CD4-positive, alpha-beta T cell treated with Interleukin-15 for 1 hour (primary cell): ENCODE data around the gene SGTB.
A peak's percentile ranks its signal among the peaks of the same experiment; 100 is the strongest.
"Not testable (repeated sequence)": the region's sequence is repeated elsewhere in the genome, so short reads cannot be mapped to it uniquely, and the experiment has no call there.

Experiments
- DNase-seq: peaks from one replicate; pipeline ENCODE4 v3.0.0-alpha.2; 2020

SGTB gene

GRCh38 chr5:65721720-65722574 is at the start of gene SGTB, which contains the start of gene NLN:
TSS of gene SGTB (minus strand) at chr5:65722109. CDS start at chr5:65720807, 1,302 bp downstream.
TSS of gene NLN (plus strand) at chr5:65722205. CDS start at chr5:65722374, 169 bp downstream.
- DNase-seq: peak; percentile 83

GRCh38 chr5:65771266-65771665 is 49.4 kb upstream of the SGTB start:
- no peak for DNase-seq

DNA sequence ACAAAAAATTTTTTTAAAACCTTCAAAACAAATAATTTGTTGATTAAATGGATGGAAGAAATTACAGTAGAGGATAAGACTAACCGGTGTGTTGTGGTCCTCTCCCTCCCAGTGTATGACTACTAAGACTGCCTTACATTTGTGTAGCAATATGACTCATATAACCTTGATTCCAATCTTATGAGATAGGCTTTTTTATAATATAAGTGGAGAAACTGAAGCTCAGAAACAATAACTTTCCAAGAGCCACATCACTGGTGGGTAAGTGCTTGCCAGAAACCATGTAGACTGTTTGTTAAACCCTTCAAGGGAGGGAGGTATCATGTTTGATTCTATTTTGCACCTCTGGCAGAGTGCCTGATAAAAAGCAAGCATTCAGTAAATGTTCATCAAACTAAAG is 47.6 kb upstream of the SGTB start:
- no peak for DNase-seq

DNA sequence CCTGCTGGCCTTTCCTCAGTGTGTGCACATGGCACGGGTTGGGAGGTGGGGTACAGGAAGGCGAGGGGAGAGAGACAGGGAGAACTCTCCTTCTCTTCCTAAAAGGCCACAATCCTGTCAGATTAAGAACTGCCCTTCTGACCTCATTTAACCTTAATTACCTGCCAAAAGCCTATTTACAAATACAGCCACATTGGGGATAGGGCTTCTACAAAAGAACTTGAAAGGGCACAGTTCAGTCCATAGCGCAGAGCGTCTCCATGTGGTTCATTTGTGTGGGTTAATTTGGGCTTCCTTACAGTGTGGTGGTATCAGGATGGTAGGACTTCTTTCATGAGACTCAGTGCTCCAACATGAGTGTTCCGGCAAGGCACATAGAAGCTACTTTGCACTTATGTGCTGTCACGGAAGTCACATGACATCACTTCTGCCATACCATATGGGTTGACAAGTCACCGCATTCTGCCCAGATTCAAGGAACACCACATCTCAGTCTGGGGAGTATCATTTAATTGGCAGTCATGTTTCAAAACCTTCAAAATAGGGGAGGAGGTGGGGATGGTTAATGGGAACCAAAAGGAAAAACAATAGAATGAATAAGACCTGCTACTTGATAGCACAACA is 46.9 kb upstream of the SGTB start:
- DNase-seq: no peak

GRCh38 chr5:65767565-65767964 is 45.7 kb upstream of the SGTB start:
- no peak for DNase-seq

GRCh38 chr5:65766781-65767180 is 44.9 kb upstream of the SGTB start:
- no peak for DNase-seq

DNA sequence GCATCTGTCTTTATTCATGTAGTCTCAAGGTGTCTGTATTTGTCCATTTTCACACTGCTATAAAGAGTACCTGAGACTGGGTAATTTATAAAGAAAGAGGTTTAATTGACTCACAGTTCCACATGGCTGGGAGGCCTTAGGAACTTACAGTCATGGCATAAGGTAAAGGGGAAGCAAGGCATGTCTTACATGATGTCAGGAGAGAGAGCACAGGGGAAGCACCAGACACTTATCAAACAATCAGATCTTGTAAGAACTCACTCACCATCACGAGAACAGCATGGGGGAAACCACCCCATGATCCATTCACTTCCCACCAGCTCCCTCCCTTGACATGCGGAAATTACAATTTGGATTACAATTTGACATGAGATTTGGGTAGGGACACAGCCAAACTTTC is 44.3 kb upstream of the SGTB start:
- DNase-seq: no peak

DNA sequence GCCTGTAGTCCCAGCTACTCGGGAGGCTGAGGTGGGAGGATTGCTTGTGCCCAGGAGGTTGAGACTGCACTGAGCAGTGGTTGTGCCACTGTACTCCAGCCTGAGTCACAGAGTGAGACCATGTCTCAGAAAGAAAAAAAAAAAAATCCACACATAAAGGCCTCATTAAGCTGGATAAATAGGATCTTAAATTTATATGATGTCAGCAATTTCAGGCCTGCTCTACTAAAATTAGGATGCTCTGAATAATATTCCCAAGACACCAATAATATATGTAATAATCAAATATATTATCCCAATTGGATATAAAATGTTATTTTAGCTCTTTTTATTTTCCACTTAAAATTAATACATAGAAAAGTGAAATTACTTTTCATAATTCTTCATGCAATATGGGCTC is 43.7 kb upstream of the SGTB start:
- no peak for DNase-seq

GRCh38 chr5:65762234-65762633 is 40.3 kb upstream of the SGTB start:
- no peak for DNase-seq

- DNase-seq: peak; percentile 58
These were observed 38.8 kb upstream of the SGTB start for GRCh38 chr5:65760504-65761275.

DNA sequence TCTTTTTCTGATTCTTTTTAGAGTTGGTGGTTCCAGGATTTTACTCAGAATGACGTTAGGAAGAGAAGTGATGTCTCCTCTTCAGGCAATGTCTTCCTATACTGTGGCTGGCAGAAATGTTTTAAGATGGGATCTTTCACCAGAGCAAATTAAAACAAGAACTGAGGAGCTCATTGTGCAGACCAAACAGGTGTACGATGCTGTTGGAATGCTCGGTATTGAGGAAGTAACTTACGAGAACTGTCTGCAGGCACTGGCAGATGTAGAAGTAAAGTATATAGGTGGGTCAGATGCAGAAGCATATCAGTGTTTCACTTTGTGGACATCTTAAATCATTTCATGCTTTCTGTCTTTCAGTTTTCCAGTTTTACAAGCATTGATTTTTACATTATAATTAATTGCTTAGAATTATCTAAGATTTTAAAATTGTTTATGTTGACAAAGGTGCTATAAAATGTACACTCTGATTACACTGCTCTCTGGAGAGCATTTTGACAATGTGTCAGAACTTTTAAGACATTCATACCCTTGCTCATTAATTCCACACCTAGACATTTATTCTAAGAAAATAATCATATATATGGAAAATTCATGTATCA is 36.7 kb upstream of the SGTB start:
- DNase-seq: no peak

DNA sequence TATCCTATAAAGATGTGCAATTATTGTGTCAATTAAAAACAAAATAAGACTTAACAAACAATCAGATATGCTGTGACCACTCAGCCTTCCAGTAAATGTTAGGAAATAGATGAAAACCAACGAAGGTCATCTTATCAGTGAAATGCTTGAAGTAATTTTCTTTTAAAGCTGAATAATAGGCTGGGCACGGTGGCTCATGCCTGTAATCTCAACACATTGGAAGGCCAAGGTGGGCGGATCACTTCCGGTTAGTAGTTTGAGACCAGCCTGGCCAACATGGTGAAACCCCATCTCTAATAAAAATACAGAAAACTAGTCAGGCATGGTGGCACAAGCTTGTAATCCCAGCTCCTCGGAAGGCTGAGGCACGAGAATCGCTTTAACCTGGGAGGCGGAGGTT is 31.3 kb upstream of the SGTB start:
- no peak for DNase-seq

GRCh38 chr5:65750938-65751337 is 29.0 kb upstream of the SGTB start:
- no peak for DNase-seq

DNA sequence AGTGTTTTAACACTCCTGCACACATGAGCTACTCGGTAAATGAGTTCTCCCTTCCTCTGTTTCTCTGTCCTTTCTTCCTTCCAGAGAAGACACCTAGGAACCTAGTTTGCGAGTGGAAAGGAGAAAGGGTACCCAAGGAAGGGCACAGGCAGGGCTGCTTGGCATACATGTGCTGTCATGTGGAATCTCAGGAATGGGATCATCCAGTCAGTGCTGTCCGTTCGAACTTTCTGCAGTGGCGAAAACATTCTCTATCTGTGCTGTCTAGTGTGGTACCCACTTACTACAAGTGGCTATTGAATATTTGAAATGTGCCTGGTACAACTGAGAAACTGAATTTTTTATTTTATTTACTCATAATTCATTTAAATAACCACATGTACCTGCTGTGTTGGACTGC is 28.0 kb upstream of the SGTB start:
- no peak for DNase-seq

- no peak for DNase-seq
These were observed 27.4 kb upstream of the SGTB start for GRCh38 chr5:65749221-65749844.

- no peak for DNase-seq
These were observed 20.8 kb upstream of the SGTB start for GRCh38 chr5:65742565-65743231.

GRCh38 chr5:65739162-65739561 is 17.3 kb upstream of the SGTB start:
- DNase-seq: no peak

DNA sequence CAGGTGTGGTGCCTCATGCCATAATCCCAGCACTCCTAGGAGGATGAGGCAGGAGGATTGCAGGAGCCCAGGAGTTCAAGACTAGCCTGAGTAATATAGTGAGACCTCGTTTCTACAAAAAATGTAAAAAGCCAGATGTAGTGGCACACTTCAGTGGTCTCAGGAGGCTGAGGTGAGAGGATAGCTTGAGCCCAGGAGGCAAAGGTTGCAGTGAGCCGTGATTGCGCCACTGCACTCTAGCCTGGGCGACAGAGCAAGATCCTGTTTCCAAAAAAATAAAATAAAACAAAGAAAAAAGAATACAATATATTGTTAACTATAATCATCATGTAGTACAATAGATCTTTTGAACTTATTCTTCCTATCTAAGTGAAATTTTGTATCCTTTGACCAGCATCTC is 16.4 kb upstream of the SGTB start:
- no peak for DNase-seq

DNA sequence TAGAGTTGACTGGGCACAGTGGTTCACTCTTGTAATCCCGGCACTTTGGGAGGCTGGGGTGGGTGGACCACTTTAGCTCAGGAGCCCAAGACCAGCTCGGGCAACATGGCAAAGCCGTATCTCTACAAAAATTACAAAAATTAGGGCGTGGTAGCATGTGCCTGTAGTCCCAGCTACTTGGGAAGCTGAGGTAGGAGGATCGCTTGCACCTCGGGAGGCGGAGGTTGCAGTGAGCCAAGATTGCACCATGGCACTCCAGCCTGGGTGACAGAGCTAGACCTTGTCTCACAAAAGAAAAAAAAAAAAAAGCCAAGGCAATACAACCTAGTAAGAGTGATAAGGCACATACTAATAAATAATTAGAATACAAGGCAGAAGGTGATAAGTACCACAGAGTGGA is 15.9 kb upstream of the SGTB start:
- DNase-seq: no peak

DNA sequence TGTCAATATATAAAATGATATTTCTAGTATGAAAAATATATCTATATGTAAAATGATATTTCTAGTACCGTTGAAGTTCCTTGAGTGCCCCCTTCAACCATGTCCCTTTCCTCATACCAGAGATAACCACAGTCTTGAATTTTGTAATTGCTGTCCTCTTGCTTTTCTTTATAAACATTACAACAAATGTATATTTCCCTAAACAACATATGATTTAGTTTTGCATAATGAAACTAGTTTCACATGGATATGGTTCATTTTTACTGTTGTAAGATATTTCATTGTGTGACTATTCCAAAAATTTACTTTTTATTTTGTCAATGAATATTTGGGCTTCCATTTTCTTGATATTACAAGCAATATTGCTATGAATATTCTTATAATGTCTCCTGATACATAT is 14.1 kb upstream of the SGTB start:
- DNase-seq: no peak

- no peak for DNase-seq
These were observed 13.0 kb upstream of the SGTB start for GRCh38 chr5:65734921-65735320.

DNA sequence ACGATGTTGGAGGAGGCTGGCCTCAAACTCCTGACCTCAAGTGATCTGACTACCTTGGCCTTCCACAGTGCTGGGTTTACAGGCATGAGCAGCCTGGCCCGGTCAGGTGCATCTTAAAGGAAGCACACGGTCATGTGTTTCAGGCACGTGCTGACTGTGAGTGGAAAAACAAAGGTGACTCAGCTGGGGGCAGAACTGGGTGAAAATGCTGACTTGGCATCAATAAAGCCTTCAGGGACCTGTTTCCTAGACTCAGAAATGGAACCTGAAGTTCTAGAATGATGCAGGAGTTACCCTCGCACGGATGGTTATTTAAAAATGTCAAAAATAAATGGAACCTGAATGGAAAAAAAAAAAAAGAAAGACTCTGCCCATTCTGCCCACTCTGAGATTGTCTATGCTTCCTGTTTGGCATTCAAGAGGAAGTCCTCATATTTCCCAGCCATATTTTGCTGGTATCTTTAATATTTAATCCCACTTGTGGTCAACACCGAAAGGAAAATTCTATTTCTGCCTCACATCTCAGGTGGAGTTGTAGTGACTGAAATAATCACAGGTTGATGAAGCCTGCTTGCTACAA is 12.4 kb upstream of the SGTB start:
- not testable (repeated sequence) for DNase-seq
